Measurements from ENCODE around the gene BRD1.

The BRD1 gene

GRCh38 chr22:49800408-49801238 is 27.1 kb downstream of the BRD1 start:
- DNase-seq, result no peak

GRCh38 chr22:49799431-49800075 is 28.1 kb downstream of the BRD1 start:
- DNase-seq, result no peak

GRCh38 chr22:49798486-49799151 is 29.1 kb downstream of the BRD1 start:
- no peak for DNase-seq

GRCh38 chr22:49797706-49798105 is 30.0 kb downstream of the BRD1 start:
- no peak for DNase-seq

- no peak for DNase-seq
These were observed 30.9 kb downstream of the BRD1 start for GRCh38 chr22:49796596-49797270.

- DNase-seq, result no peak
These were observed 32.2 kb downstream of the BRD1 start for GRCh38 chr22:49795521-49795920.

- DNase-seq, result no peak
These were observed 33.8 kb downstream of the BRD1 start for GRCh38 chr22:49793871-49794270.

GRCh38 chr22:49793296-49793695 is 34.4 kb downstream of the BRD1 start:
- DNase-seq, result no peak

GRCh38 chr22:49792107-49792506 is 35.6 kb downstream of the BRD1 start:
- no peak for DNase-seq

- DNase-seq, result no peak
These were observed 36.0 kb downstream of the BRD1 start for GRCh38 chr22:49791682-49792081.

- no peak for DNase-seq
These were observed 36.8 kb downstream of the BRD1 start for GRCh38 chr22:49790912-49791311.

- no peak for DNase-seq
These were observed 38.2 kb downstream of the BRD1 start for GRCh38 chr22:49789289-49790141.

- no peak for DNase-seq
These were observed 39.2 kb downstream of the BRD1 start for GRCh38 chr22:49788504-49788903.

- no peak for DNase-seq
These were observed 39.8 kb downstream of the BRD1 start for GRCh38 chr22:49787861-49788260.

- DNase-seq, result no peak
These were observed 40.5 kb downstream of the BRD1 start for GRCh38 chr22:49786976-49787706.

GRCh38 chr22:49785841-49786471 is 41.7 kb downstream of the BRD1 start:
- no peak for DNase-seq

- DNase-seq, result no peak
These were observed 42.6 kb downstream of the BRD1 start for GRCh38 chr22:49785046-49785521.

- no peak for DNase-seq
These were observed 43.1 kb downstream of the BRD1 start for GRCh38 chr22:49784630-49784971.

- DNase-seq, result no peak
These were observed 43.6 kb downstream of the BRD1 start for GRCh38 chr22:49783926-49784629.

- DNase-seq, result no peak
These were observed 44.5 kb downstream of the BRD1 start for GRCh38 chr22:49783036-49783746.
